HCT116 (cell line): Measurements from ENCODE around the gene TENM3.

Source experiments
- ATF3 ChIP-seq: IDR thresholded peaks from 2 replicates; pipeline ENCODE4 v1.6.1; 2012
- CTCF ChIP-seq, 3 experiments: fragments of 200-600 bp in 1 of 3; sonication (generic) in 1 of 3; IDR thresholded peaks in 2 of 3; conservative IDR thresholded peaks in 1 of 3; 2 replicates each; pipeline ENCODE4 v1.5.1; 2012 to 2017; ENCODE audit warnings: low read depth in 2 of 3, low read length in 2 of 3, antibody characterized with exemption in 1 of 3, borderline replicate concordance in 1 of 3, control low read depth in 1 of 3, mild to moderate bottlenecking in 1 of 3, mixed read lengths in 1 of 3, mixed run types in 1 of 3, moderate library complexity in 1 of 3; ENCODE audit not compliant: insufficient read depth in 1 of 3
- EZH2 ChIP-seq: fragments of 200-600 bp; sonication (generic); IDR thresholded peaks from 2 replicates; pipeline ENCODE4 v1.6.1; 2017; ENCODE audit warnings: antibody characterized with exemption, mixed run types
- EZH2phosphoT487 ChIP-seq: fragments of 200-600 bp; IDR thresholded peaks from 2 replicates; pipeline ENCODE4 v1.6.1; 2018; ENCODE audit warnings: antibody characterized with exemption, borderline replicate concordance
- POLR2A ChIP-seq: IDR thresholded peaks from 2 replicates; pipeline ENCODE4 v1.7.0; 2011; ENCODE audit warnings: borderline replicate concordance; ENCODE audit not compliant: insufficient read depth, insufficient read length; ENCODE audit errors: extremely low read depth
- POLR2AphosphoS5 ChIP-seq: IDR thresholded peaks from 2 replicates; pipeline ENCODE4 v1.6.1; 2011; ENCODE audit warnings: mild to moderate bottlenecking, low read depth, low read length, moderate library complexity
- RAD21 ChIP-seq: IDR thresholded peaks from 2 replicates; pipeline ENCODE4 v1.6.1; 2012; ENCODE audit warnings: low read depth, mild to moderate bottlenecking
- REST ChIP-seq: IDR thresholded peaks from 2 replicates; pipeline ENCODE4 v1.6.1; 2012; ENCODE audit warnings: low read depth
- SIN3A ChIP-seq: IDR thresholded peaks from 2 replicates; pipeline ENCODE4 v1.6.1; 2012; ENCODE audit warnings: low read depth
- SP1 ChIP-seq: IDR thresholded peaks from 2 replicates; pipeline ENCODE4 v1.6.1; 2012; ENCODE audit warnings: low read depth
- YY1 ChIP-seq: IDR thresholded peaks from 2 replicates; pipeline ENCODE4 v1.6.1; 2011; ENCODE audit warnings: low read length, low read depth, moderate library complexity, mild to moderate bottlenecking; ENCODE audit not compliant: insufficient replicate concordance; ENCODE audit errors: extremely low read depth
- ZBTB33 ChIP-seq: IDR thresholded peaks from 2 replicates; pipeline ENCODE4 v1.6.1; 2011; ENCODE audit warnings: mild to moderate bottlenecking, low read length, moderate library complexity; ENCODE audit not compliant: insufficient replicate concordance; ENCODE audit errors: extremely low read depth
- ZFX ChIP-seq: fragments of 450-650 bp; IDR thresholded peaks from 2 replicates; pipeline ENCODE4 v1.6.1; 2017

- no peak for TF ChIP-seq ATF3
- TF ChIP-seq CTCF (IDR thresholded peaks at IDR 0.05 in 2 of 3, conservative IDR thresholded peaks at IDR 0.05 in 1 of 3; ENCODE audit: borderline replicate concordance in 1 of 3, insufficient read depth in 1 of 3, low read depth in 2 of 3, low read length in 2 of 3), result no peak
- no peak for TF ChIP-seq SP1
- TF ChIP-seq POLR2A, result no peak
- TF ChIP-seq EZH2, result no peak
- no peak for TF ChIP-seq ZFX
- no peak for TF ChIP-seq SIN3A
- no peak for TF ChIP-seq REST
- no peak for TF ChIP-seq POLR2AphosphoS5
- no peak for TF ChIP-seq RAD21
- no peak for TF ChIP-seq EZH2phosphoT487
- no peak for TF ChIP-seq YY1
- TF ChIP-seq ZBTB33, result no peak
Measured at GRCh38 chr4:182338063-182338462, 94.9 kb downstream of the TENM3 start.
